Bronchial epithelial cell (primary cell): ENCODE measurements around the gene CACTIN. TPM values are rescaled to one million over a fixed set of nuclear protein-coding genes. Genes with fewer than 3 reads are reported as not detected.
"Not testable (repeated sequence)": the region's sequence is repeated elsewhere in the genome, so short reads cannot be mapped to it uniquely, and the experiment has no call there.

Experiments used
- DNase-seq: peaks from one replicate; pipeline ENCODE4 v3.0.0-alpha.2; 2010; ENCODE audit warnings: low read depth
- FAIRE-seq: peaks from 2 replicates; lab custom pipeline; 2011; peaks lifted over from hg19 to GRCh38; lab: Jason Lieb, UNC
- H3K27me3 ChIP-seq: 2 replicates; pipeline ENCODE4 v1.5.1; 2011; ENCODE audit warnings: low read length; ENCODE audit not compliant: control insufficient read depth, insufficient read depth
- H3K36me3 ChIP-seq: 2 replicates; pipeline ENCODE4 v1.5.1; 2011; ENCODE audit warnings: low read length; ENCODE audit not compliant: control insufficient read depth, insufficient read depth
- H3K4me3 ChIP-seq: 2 replicates; pipeline ENCODE4 v1.5.1; 2011; ENCODE audit warnings: mild to moderate bottlenecking, low read depth, low read length, control low read depth
- total RNA-seq: library from RNA; depleted of rRNA; stranded (reverse); fragments of >200 nt; gene quantifications from 2 replicates; pipeline ENCODE4 v1.2.1, GENCODE V29; 2014
- TF ChIP-seq, protein P1 (sequence below): IDR thresholded peaks from 2 replicates; pipeline ENCODE4 v1.5.1; 2011; ENCODE audit warnings: mild to moderate bottlenecking, moderate library complexity, low read length, control low read depth, inconsistent platforms; ENCODE audit not compliant: insufficient read depth, severe bottlenecking

Gene CACTIN
- total RNA-seq, 1 donor from 2014 or later, result 30.3 TPM

DNA sequence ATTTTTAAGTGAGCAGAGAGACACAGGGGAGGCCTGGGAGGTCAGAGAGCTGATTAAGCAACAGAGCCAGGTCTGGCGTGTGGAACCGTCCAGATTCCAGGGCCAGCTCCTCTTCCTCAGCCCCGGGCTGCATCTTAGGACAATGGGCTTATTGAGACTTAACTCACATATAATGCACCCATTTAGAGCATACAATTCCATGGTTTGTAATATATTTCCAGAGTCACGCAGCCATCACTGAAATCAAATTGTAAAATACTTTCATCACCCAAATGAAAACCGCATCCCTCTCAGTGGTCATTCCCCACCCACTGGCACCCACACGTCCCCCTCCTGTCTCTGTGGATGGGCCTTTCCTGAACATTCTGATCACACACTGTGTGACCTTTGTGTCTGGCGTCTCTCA lies 56.0 kb downstream of the CACTIN start:
- DNase-seq, result no peak
- Histone ChIP-seq H3K4me3 (no peak overlapping the region), H3K36me3 (peaks cover 2% of the 10 kb centered on the region), H3K27me3 (no peaks in the 10 kb centered on the region)
- TF ChIP-seq, protein P1, sequence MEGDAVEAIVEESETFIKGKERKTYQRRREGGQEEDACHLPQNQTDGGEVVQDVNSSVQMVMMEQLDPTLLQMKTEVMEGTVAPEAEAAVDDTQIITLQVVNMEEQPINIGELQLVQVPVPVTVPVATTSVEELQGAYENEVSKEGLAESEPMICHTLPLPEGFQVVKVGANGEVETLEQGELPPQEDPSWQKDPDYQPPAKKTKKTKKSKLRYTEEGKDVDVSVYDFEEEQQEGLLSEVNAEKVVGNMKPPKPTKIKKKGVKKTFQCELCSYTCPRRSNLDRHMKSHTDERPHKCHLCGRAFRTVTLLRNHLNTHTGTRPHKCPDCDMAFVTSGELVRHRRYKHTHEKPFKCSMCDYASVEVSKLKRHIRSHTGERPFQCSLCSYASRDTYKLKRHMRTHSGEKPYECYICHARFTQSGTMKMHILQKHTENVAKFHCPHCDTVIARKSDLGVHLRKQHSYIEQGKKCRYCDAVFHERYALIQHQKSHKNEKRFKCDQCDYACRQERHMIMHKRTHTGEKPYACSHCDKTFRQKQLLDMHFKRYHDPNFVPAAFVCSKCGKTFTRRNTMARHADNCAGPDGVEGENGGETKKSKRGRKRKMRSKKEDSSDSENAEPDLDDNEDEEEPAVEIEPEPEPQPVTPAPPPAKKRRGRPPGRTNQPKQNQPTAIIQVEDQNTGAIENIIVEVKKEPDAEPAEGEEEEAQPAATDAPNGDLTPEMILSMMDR, result no peak
- no peak for FAIRE-seq

DNA sequence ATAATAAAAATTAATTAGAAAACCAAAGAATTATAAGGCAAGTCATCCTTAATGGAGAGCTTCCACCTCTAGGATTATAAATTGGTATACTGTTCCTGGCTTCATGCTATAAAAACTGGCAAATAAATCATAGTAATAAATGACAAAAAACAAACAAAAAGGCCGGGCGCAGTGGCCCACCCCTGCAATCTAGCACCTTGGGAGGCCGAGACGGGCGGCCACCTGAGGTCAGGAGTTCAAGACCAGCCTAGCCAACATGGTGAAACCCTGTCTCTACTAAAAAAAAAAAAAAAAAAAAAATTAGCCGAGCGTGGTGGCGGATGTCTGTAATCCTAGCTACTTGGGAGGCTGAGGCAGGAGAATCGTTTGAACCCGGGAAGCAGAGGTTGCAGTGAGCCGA lies 56.5 kb downstream of the CACTIN start:
- not testable (repeated sequence) for FAIRE-seq, H3K27me3 ChIP-seq, H3K36me3 ChIP-seq, H3K4me3 ChIP-seq, DNase-seq

DNA sequence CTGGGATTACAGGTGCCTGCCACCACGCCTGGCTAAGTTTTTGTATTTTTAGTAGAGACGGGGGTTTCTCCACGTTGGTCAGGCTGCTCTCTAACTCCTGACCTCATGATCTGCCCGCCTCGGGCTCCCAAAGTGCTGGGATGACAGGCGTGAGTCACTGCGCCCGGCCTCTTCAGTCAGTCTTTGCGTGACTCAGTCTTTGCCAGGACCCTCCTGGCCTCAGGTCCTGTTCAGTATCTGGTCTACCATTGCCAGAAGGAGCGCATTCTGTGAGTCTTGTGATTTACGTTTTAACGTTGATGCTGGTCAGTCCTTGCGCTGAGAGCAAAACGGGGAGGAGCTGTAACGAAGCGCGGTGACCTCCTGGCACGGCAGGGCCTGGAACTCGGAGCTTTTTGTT lies 61.5 kb downstream of the CACTIN start:
- TF ChIP-seq, protein P1, result no peak
- Histone ChIP-seq H3K4me3 (no peak overlapping the region), H3K27me3 (no peaks in the 10 kb centered on the region), H3K36me3 (no peaks in the 10 kb centered on the region)
- DNase-seq (no peak), FAIRE-seq (no peak)

DNA sequence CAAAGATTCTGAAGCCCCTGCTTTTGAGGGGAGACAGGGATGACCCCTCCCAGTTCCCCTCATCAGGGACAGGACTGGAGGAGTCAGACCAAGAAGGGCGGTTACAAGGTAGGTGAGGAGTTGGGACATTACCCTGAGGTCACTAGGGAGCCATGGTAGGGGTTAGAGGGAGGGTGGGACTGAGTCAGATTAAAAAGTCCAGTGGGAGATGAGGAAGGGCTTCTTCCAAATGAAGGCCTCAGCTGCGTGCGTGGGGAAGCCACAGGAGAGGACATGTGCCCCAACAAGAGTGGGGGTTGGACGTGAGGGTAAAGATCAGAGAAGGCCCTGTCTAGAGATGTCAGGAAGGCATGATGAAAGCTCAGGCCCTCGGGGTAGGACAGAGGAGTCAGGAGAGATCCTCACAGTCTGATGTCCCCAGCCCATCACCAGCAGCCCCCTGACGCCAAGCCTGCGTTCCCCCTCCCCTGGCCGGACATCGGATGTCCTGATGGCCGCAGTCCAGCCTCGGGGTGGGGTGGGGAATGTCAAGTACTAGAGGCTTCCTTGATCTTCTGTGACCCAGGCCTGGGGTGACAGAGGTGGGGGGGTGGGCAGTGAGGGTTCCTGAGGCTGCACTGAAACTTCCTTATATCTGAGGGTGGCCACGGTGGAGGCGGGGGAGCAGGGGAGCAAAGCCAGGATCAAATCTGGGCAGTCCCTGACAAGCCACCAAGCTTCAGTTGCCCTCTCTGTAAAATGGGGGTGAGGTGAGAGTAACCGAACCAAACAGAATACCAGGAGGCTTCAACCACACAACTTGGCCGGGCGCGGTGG lies 62.7 kb downstream of the CACTIN start:
- FAIRE-seq, result no peak
- Histone ChIP-seq H3K36me3 (no peaks in the 10 kb centered on the region), H3K27me3 (no peaks in the 10 kb centered on the region), H3K4me3 (no peak overlapping the region)
- TF ChIP-seq, protein P1, result no peak
- no peak for DNase-seq

Other genes starting within 250 kb of the CACTIN start
- not detected in 2 replicates for gene SMIM24, start 146.3 kb downstream of the CACTIN start, total RNA-seq
- gene SMIM44, start 143.3 kb downstream of the CACTIN start, total RNA-seq, result not detected in 2 replicates
- gene DOHH, start 126.1 kb downstream of the CACTIN start, total RNA-seq, result 17.1 and 20.1 TPM in 2 replicates
- gene FZR1, start 120.5 kb downstream of the CACTIN start, total RNA-seq, result 22.7 and 25.5 TPM in 2 replicates
- not detected in 2 replicates for gene TEKTIP1, start 87.6 kb downstream of the CACTIN start, total RNA-seq
- gene MFSD12, start 69.2 kb downstream of the CACTIN start, total RNA-seq, result 46.3 and 59.1 TPM in 2 replicates
- 37.4 and 48.3 TPM in 2 replicates for gene HMG20B, start 53.8 kb downstream of the CACTIN start, total RNA-seq
- not detected in 2 replicates for gene GIPC3, start 41.3 kb downstream of the CACTIN start, total RNA-seq
- not detected in 2 replicates for gene TBXA2R, start 19.9 kb downstream of the CACTIN start, total RNA-seq
- gene PIP5K1C, start 73.7 kb upstream of the CACTIN start, total RNA-seq, result 6.3 and 6.9 TPM in 2 replicates
- gene TJP3, start 81.6 kb upstream of the CACTIN start, total RNA-seq, result 2.1 and 5.0 TPM in 2 replicates
- gene APBA3, start 134.9 kb upstream of the CACTIN start, total RNA-seq, result 11.3 and 17.8 TPM in 2 replicates
- 84.8 and 87.3 TPM in 2 replicates for gene MRPL54, start 135.9 kb upstream of the CACTIN start, total RNA-seq
- not detected in 2 replicates for gene RAX2, start 145.4 kb upstream of the CACTIN start, total RNA-seq
- not detected in 2 replicates for gene MATK, start 159.6 kb upstream of the CACTIN start, total RNA-seq
- gene ZFR2, start 242.2 kb upstream of the CACTIN start, total RNA-seq, result not detected in 2 replicates